IPS DF 6.9 (cell line): ENCODE measurements around the gene MEX3A.
A peak's percentile ranks its signal among the peaks of the same experiment; 100 is the strongest.
"Not testable (repeated sequence)": the region's sequence is repeated elsewhere in the genome, so short reads cannot be mapped to it uniquely, and the experiment has no call there.

Experiments used
- DNase-seq: peaks from one replicate; pipeline ENCODE4 v3.0.0-alpha.2; 2013; ENCODE audit warnings: low read depth, low spot score
- H3K27ac ChIP-seq: one replicate; pipeline ENCODE4 v1.5.1; 2013; ENCODE audit warnings: low read length, control low read depth
- H3K27me3 ChIP-seq: 2 replicates; pipeline ENCODE4 v1.6.1; 2013; ENCODE audit warnings: mild to moderate bottlenecking, low read length; ENCODE audit not compliant: control insufficient read depth, insufficient read depth
- H3K36me3 ChIP-seq: 2 replicates; pipeline ENCODE4 v1.6.1; 2013; ENCODE audit warnings: low read length; ENCODE audit not compliant: control insufficient read depth, insufficient read depth
- H3K4me1 ChIP-seq: 2 replicates; pipeline ENCODE4 v1.6.1; 2013; ENCODE audit warnings: low read length; ENCODE audit not compliant: control insufficient read depth, insufficient read depth
- H3K4me3 ChIP-seq: 2 replicates; pipeline ENCODE4 v1.5.1; 2013; ENCODE audit warnings: mild to moderate bottlenecking, low read length
- H3K9me3 ChIP-seq: 2 replicates; pipeline ENCODE4 v1.6.1; 2013; ENCODE audit warnings: low read length, inconsistent platforms; ENCODE audit not compliant: control insufficient read depth, insufficient read depth
- WGBS: extraction: QIAGEN DNeasy Blood & Tissue Kit; methylation state at CpG from one replicate; pipeline ENCODE4 v1.1.7; 2013; ENCODE audit warnings: mixed read lengths, missing lambda C conversion rate; ENCODE audit not compliant: insufficient read length, insufficient coverage; 5-methylcytosine and 5-hydroxymethylcytosine counted together

Gene MEX3A

GRCh38 chr1:156082309-156083091, at the start of gene MEX3A:
TSS of gene MEX3A (minus strand) at chr1:156082465. CDS start at chr1:156081998, 467 bp downstream.
- H3K27ac ChIP-seq: no peak within 1 kb of the TSS
- peaks cover 6% of the 10 kb centered on the region; the same call in 1 of the 2 replicates for H3K4me1 ChIP-seq
- H3K36me3 ChIP-seq: no peaks in the 10 kb centered on the region
- H3K4me3 ChIP-seq: peak within 1 kb of the TSS; percentile 49
- no peaks in the 10 kb centered on the region for H3K9me3 ChIP-seq
- H3K27me3 ChIP-seq: no peaks in the 10 kb centered on the region
- WGBS: no CpG with 5 or more reads among the region's 62 CpGs
- DNase-seq: no peak

GRCh38 chr1:156130578-156130942, 48.3 kb upstream of the MEX3A start:
- Histone ChIP-seq H3K27ac (no peak overlapping the region), H3K9me3 (no peaks in the 10 kb centered on the region), H3K27me3 (no peaks in the 10 kb centered on the region), H3K4me3 (no peak overlapping the region), H3K36me3 (peaks cover 5% of the 10 kb centered on the region), H3K4me1 (peaks cover 8% of the 10 kb centered on the region)
- no peak for DNase-seq
- WGBS: no CpG with 5 or more reads among the region's 6 CpGs

GRCh38 chr1:156129687-156130577, 47.7 kb upstream of the MEX3A start:
- H3K4me1 ChIP-seq: peaks cover 8% of the 10 kb centered on the region
- DNase-seq: peak; percentile 96
- H3K27me3 ChIP-seq: no peaks in the 10 kb centered on the region
- no peak overlapping the region for H3K4me3 ChIP-seq
- no peaks in the 10 kb centered on the region for H3K9me3 ChIP-seq
- WGBS: no CpG with 5 or more reads among the region's 7 CpGs
- H3K27ac ChIP-seq: no peak overlapping the region
- H3K36me3 ChIP-seq: peaks cover 3% of the 10 kb centered on the region; the same call in 1 of the 2 replicates

- Histone ChIP-seq H3K9me3 (no peaks in the 10 kb centered on the region), H3K36me3 (no peaks in the 10 kb centered on the region), H3K4me3 (no peak overlapping the region), H3K27me3 (no peaks in the 10 kb centered on the region), H3K4me1 (peaks cover 9% of the 10 kb centered on the region), H3K27ac (no peak overlapping the region)
- no CpG with 5 or more reads among the region's 8 CpGs for WGBS
- DNase-seq: no peak
Observed at GRCh38 chr1:156128654-156129597, 46.7 kb upstream of the MEX3A start.

- Histone ChIP-seq H3K4me3 (no peak overlapping the region), H3K36me3 (no peaks in the 10 kb centered on the region), H3K27me3 (no peaks in the 10 kb centered on the region), H3K27ac (no peak overlapping the region), H3K9me3 (no peaks in the 10 kb centered on the region), H3K4me1 (peaks cover 10% of the 10 kb centered on the region)
- no peak for DNase-seq
- WGBS: no CpG with 5 or more reads among the region's 2 CpGs
Observed at GRCh38 chr1:156128308-156128653, 46.0 kb upstream of the MEX3A start.

- WGBS: no CpG with 5 or more reads among the region's 15 CpGs
- peaks cover 15% of the 10 kb centered on the region for H3K4me1 ChIP-seq
- no peaks in the 10 kb centered on the region for H3K36me3 ChIP-seq
- no peak overlapping the region for H3K4me3 ChIP-seq
- H3K9me3 ChIP-seq: no peaks in the 10 kb centered on the region
- no peaks in the 10 kb centered on the region for H3K27me3 ChIP-seq
- DNase-seq: no peak
- no peak overlapping the region for H3K27ac ChIP-seq
Observed at GRCh38 chr1:156126630-156127534, 44.6 kb upstream of the MEX3A start.

GRCh38 chr1:156126043-156126629, 43.9 kb upstream of the MEX3A start:
- no CpG with 5 or more reads among the region's 11 CpGs for WGBS
- Histone ChIP-seq H3K27me3 (no peaks in the 10 kb centered on the region), H3K4me1 (peaks cover 16% of the 10 kb centered on the region), H3K27ac (no peak overlapping the region), H3K36me3 (no peaks in the 10 kb centered on the region), H3K9me3 (no peaks in the 10 kb centered on the region), H3K4me3 (no peak overlapping the region)
- no peak for DNase-seq

GRCh38 chr1:156125544-156125943, 43.3 kb upstream of the MEX3A start:
- not testable (repeated sequence) for DNase-seq, H3K27ac ChIP-seq, H3K27me3 ChIP-seq, H3K9me3 ChIP-seq, H3K4me3 ChIP-seq, H3K36me3 ChIP-seq
- no CpG with 5 or more reads among the region's 10 CpGs for WGBS
- H3K4me1 ChIP-seq: peaks cover 16% of the 10 kb centered on the region
